ENCODE measurements around the gene CMIP. TPM values are rescaled to one million over a fixed set of nuclear protein-coding genes. Genes with fewer than 3 reads are reported as not detected.

CMIP gene
- total and polyA plus RNA-seq, 10 of the 15 experiments (the other 5 are each of a cell fraction or from before 2014, with no cell fraction given): 1.2 to 43.2 (median 4.4) TPM

DNA sequence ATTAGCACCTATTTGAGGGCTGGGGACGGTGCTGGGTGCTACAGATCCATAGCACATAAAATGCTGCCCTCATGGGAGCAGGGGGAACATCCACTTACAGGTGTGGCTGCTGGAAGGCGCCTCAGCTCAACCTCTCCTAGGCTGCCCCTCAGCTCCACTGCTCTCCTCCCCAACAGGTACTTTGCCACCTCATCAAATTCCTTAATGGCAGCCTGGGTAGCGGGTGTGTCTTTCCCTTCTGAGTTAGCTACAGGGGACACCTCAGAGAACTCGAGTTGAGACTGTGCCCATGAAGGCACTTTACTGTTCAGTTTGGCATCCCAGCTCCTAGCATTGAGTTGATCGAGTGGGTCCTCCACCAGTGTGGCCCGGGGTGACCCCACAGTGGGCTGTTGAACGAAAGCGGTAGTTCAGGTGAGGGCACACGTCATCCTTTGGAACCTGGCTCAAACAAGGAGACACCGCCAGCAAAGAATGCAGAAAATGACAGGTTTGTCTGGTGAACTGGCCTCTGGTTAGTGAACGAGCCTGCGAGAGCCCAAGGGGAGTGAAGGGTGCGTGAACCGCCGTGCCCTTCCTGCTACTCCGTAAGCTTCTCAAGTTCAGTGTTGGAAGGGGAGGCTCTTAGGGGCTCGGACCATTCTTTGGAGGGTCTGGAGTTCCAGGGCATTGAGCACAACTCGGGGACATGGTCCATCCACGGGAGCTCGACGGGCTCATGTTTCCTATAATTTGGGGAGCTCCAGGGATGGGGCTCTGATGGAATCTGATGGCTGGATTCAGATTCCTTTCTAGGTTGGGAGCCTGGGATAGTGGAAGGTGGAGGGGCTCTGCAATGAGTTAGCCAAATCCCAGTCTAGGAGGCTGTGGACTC, 3.5 kb upstream of the CMIP start (continued):
- TF ChIP-seq ATF7 (IDR thresholded peaks at IDR 0.05; ENCODE audit: low read depth) (no peak), MYB (IDR thresholded peaks at IDR 0.05; ENCODE audit: borderline replicate concordance, low read depth, low read length) (no peak)

DNA sequence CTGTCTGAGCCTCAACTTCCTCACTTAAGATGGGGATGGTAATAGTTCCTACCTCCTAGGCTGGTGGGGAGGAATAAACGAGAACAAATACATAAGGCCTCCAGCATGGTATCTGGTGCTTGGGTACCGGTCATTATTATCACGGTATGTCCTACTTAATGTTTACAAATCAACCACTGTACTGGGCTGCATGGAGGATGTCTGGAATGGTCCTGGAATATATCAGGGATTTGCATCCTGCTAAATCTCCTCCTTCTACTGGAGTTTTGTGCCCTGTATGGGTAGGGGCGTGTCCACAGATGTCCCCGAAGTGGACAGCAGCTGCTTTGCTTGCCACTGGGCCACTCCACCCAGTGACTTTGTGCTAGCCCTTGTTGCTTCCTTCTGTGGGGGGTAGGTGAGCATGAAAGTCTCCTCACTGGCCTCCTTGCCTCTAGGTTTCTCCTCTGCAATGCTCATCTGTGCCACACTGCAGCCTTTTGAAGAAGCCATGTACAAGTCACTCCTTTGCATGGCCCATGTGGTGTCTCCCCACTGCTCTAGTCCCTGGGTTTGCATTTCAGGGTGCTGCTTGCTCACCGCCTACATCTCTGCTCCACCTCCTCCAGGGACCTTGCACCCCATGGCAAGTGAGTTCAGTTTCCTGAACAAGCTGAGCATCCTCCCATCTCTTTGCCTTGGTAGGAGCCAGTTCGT, 2.2 kb upstream of the CMIP start:
- no peaks in the 10 kb centered on the region for H3K9me3 ChIP-seq (replicated peaks; ENCODE audit: control insufficient read depth, insufficient read depth, low read length)
- H3K27me3 ChIP-seq (replicated peaks in 1 of 2; ENCODE audit: control insufficient read depth in 2 of 2, insufficient read depth in 2 of 2, low read length in 1 of 2): peaks cover 0 to 2% of the 10 kb centered on the region in 2 experiments; a peak in 1 of 4 replicates
- H3K4me2 ChIP-seq (ENCODE audit: control insufficient read depth, insufficient read depth): no peak overlapping the region
- CTCF ChIA-PET: interaction anchor here (0.6 to 1.9 kb wide), 6 partner anchors 10 to 408 kb away, joined by 3 to 10 read pairs (median 5); no protein-coding TSS in a partner anchor
- H3K36me3 ChIP-seq (ENCODE audit: control insufficient read depth in 2 of 2, insufficient read depth in 2 of 2, low read length in 1 of 2): no peaks in the 10 kb centered on the region
- H2AFZ ChIP-seq (ENCODE audit: control insufficient read depth, low read depth, low read length): no peak overlapping the region
- H4K20me1 ChIP-seq (ENCODE audit: control insufficient read depth, insufficient read depth): no peaks in the 10 kb centered on the region
- no peak overlapping the region for H3K27ac ChIP-seq (ENCODE audit: control insufficient read depth, insufficient read depth)
- no peak overlapping the region for H3K9ac ChIP-seq (ENCODE audit: control insufficient read depth, insufficient read depth, low read length)
- H3K4me1 ChIP-seq (ENCODE audit: control insufficient read depth, insufficient read depth, low read length): peaks cover 10% of the 10 kb centered on the region
- RAD21 ChIA-PET (ENCODE audit: unreplicated experiment): interaction anchor here (0.8 to 1.9 kb wide), 4 partner anchors 12 to 273 kb away, joined by 3 to 14 read pairs (median 8); no protein-coding TSS in a partner anchor
- DNase-seq (ENCODE audit: low read depth, low spot score) (no peak), FAIRE-seq (no peak), ATAC-seq (peak; percentile 24)
- in situ Hi-C loops (cut with MboI): no loop called here
- POLR2A ChIA-PET: interaction anchor here (1.1 to 1.5 kb wide), 3 partner anchors 9 to 67 kb away, joined by 3 to 16 read pairs (median 3); no protein-coding TSS in a partner anchor
- intact Hi-C loops (cut with micrococcal nuclease; ENCODE audit: unreplicated experiment): no loop called here
- BruUV-seq (replicated peaks): no TSS peak
- H3K79me2 ChIP-seq (ENCODE audit: control insufficient read depth, insufficient read depth, low read length): peaks cover 23% of the 10 kb centered on the region
- SMC1A ChIA-PET (ENCODE audit: uncharacterized antibody, unreplicated experiment): interaction anchor here (0.9 to 3.6 kb wide), 5 partner anchors 12 to 255 kb away, joined by 3 to 38 read pairs (median 3); no protein-coding TSS in a partner anchor
- WGBS (ENCODE audit: insufficient coverage, insufficient replicate concordance, low lambda C conversion rate, missing lambda C conversion rate): 52% methylated on average over 7 of the region's 7 CpGs
- H3K4me3 ChIP-seq: no peak overlapping the region
- TF ChIP-seq, protein P1, sequence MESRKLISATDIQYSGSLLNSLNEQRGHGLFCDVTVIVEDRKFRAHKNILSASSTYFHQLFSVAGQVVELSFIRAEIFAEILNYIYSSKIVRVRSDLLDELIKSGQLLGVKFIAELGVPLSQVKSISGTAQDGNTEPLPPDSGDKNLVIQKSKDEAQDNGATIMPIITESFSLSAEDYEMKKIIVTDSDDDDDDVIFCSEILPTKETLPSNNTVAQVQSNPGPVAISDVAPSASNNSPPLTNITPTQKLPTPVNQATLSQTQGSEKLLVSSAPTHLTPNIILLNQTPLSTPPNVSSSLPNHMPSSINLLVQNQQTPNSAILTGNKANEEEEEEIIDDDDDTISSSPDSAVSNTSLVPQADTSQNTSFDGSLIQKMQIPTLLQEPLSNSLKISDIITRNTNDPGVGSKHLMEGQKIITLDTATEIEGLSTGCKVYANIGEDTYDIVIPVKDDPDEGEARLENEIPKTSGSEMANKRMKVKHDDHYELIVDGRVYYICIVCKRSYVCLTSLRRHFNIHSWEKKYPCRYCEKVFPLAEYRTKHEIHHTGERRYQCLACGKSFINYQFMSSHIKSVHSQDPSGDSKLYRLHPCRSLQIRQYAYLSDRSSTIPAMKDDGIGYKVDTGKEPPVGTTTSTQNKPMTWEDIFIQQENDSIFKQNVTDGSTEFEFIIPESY (IDR thresholded peaks at IDR 0.05): no peak
- TF ChIP-seq LARP7 (IDR thresholded peaks at IDR 0.05): no peak
- TF ChIP-seq FOS (IDR thresholded peaks at IDR 0.05; ENCODE audit: borderline replicate concordance, extremely low read depth, insufficient read length): no peak
- TF ChIP-seq STAT1 (conservative IDR thresholded peaks at IDR 0.05): no peak
- TF ChIP-seq HDAC6 (IDR thresholded peaks at IDR 0.05; ENCODE audit: unreplicated experiment): no peak
- no peak for TF ChIP-seq FOXK2 (IDR thresholded peaks at IDR 0.05)
- TF ChIP-seq GATAD2B (conservative IDR thresholded peaks at IDR 0.05; ENCODE audit: low read depth): no peak
- no peak for TF ChIP-seq EGR1 (IDR thresholded peaks at IDR 0.05; ENCODE audit: borderline replicate concordance in 1 of 2, low read depth in 2 of 2, low read length in 2 of 2)
- TF ChIP-seq SUPT20H (IDR thresholded peaks at IDR 0.05; ENCODE audit: borderline replicate concordance, control insufficient read depth, low read depth, low read length): no peak
- TF ChIP-seq, protein P2, sequence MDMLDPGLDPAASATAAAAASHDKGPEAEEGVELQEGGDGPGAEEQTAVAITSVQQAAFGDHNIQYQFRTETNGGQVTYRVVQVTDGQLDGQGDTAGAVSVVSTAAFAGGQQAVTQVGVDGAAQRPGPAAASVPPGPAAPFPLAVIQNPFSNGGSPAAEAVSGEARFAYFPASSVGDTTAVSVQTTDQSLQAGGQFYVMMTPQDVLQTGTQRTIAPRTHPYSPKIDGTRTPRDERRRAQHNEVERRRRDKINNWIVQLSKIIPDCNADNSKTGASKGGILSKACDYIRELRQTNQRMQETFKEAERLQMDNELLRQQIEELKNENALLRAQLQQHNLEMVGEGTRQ (IDR thresholded peaks at IDR 0.05; ENCODE audit: borderline replicate concordance, low read depth, low read length): no peak
- TF ChIP-seq, protein P3, sequence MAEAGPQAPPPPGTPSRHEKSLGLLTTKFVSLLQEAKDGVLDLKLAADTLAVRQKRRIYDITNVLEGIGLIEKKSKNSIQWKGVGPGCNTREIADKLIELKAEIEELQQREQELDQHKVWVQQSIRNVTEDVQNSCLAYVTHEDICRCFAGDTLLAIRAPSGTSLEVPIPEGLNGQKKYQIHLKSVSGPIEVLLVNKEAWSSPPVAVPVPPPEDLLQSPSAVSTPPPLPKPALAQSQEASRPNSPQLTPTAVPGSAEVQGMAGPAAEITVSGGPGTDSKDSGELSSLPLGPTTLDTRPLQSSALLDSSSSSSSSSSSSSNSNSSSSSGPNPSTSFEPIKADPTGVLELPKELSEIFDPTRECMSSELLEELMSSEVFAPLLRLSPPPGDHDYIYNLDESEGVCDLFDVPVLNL (IDR thresholded peaks at IDR 0.05; ENCODE audit: low read depth, low read length): no peak
- no peak for TF ChIP-seq ZNF622 (IDR thresholded peaks at IDR 0.05)
- no peak for TF ChIP-seq TCF12 (IDR thresholded peaks at IDR 0.05; ENCODE audit: low read depth, low read length)

Measured in GM12878 (cell line).